A204.1 (cell line): ENCODE results near the gene UNC45B.
"Not testable (repeated sequence)": the region's sequence is repeated elsewhere in the genome, so short reads cannot be mapped to it uniquely, and the experiment has no call there.

Experiments used
- FAIRE-seq: peaks from 2 replicates; lab custom pipeline; 2012; peaks lifted over from hg19 to GRCh38; lab: Jason Lieb, UNC

The UNC45B gene

DNA sequence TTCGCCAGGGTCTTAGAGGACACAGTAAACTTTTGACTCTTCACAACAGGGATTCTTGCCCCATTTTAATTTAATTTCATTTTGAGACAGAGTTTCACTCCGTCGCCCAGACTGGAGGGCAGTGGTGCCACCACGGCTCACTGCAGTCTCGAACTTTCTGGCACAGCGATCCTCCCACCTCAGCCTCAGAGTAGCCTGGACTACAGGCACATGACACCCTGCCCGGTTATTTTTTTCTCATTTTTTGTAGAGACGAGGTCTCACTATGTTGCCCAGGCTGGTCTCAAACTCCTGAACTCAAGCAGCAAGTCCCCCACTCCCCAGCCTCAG lies 5.2 kb upstream of the UNC45B start:
- FAIRE-seq: no peak

DNA sequence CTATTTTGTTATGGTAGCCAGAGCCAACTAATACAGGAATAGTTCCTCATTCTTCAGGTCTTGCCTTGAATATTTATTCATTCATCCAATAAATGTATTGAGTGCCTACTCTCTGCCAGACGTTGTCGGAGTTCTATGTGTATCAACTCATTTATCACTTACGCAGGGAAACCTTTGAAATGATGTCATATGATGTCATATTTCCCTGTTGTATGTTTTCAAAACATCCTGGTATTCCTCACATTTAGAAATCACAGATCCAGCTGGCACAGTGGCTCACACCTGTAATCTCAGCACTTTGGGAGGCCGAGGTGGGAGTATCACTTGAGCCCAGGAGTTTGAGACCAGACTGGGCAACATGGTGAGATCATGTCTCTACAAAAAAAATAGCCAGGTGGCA lies 2.8 kb upstream of the UNC45B start:
- FAIRE-seq: no peak

DNA sequence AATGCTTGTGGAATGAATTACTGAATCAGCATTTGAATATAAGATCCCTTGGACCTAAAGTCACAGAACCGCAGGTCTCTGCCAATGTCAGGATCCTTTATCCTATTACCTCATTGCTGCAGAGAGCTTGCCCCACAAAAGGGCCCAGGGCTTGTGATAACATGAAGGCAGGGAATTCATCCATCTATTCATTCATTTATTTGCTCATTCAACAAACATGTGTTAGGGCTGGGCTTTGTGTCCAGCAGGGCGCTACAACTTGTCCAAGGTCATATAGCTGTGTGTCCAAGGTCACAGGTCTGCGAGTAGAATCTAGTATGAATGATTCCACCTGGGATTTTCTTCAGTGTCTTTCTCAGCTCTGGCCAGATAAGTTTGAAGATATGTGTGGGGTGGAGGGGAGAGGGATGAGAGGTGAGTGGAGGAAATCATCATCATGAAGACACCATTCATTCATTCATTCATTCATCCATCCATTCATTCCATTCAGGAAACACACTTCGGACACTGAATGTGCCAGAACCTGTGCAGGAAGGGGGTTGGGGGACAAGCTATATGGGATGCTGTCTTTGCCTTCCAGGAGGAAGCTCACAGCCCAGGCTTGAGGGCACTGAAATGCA lies 1.3 kb upstream of the UNC45B start:
- no peak for FAIRE-seq

DNA sequence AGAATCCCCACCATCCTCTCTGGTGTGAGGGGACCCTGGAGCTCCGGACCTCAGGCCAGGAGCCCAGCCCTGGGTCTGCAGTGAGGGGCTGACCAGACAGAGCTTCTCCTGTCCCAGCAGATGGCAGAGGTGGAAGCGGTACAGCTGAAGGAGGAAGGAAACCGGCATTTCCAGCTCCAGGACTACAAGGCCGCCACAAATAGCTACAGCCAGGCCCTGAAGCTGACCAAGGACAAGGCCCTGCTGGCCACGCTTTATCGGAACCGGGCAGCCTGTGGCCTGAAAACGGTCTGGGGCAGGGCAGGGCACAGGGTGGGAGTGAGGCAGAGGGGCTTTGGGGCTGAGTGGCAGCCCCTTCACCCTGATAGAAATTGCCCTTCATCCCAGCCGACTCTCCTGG lies 527 bp downstream of the UNC45B start:
- FAIRE-seq: no peak

DNA sequence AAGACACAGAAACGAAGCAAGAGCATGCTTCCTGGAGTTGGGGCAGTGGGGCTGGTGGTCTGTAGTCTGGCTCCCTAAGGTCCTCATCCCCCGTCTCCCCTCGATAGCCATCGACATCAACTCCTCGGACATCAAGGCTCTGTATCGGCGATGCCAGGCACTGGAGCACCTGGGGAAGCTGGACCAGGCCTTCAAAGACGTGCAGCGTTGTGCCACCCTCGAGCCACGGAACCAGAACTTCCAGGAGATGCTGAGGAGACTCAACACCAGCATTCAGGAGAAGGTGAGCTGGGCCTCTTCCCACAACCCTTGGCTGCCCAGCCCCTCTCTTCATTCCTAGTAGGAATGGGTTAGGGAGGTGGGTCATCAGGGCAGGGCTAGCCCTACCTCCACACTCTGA lies 2.3 kb downstream of the UNC45B start:
- no peak for FAIRE-seq

DNA sequence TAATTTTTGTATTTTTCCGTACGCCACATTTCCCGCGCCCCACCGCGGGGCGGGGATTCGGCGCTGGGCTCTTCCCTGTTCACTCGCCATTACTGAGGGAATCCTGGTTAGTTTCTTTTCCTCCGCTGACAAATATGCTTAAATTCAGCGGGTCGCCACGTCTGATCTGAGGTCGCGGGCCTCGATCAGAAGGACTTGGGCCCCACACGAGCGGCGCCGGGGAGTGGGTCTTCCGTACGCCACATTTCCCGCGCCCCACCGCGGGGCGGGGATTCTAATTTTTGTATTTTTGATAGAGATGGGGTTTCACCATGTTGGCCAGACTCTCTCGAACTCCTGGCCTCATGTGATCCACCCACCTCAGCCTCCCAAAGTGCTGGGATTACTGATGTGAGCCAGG lies 3.5 kb downstream of the UNC45B start:
- not testable (repeated sequence) for FAIRE-seq

DNA sequence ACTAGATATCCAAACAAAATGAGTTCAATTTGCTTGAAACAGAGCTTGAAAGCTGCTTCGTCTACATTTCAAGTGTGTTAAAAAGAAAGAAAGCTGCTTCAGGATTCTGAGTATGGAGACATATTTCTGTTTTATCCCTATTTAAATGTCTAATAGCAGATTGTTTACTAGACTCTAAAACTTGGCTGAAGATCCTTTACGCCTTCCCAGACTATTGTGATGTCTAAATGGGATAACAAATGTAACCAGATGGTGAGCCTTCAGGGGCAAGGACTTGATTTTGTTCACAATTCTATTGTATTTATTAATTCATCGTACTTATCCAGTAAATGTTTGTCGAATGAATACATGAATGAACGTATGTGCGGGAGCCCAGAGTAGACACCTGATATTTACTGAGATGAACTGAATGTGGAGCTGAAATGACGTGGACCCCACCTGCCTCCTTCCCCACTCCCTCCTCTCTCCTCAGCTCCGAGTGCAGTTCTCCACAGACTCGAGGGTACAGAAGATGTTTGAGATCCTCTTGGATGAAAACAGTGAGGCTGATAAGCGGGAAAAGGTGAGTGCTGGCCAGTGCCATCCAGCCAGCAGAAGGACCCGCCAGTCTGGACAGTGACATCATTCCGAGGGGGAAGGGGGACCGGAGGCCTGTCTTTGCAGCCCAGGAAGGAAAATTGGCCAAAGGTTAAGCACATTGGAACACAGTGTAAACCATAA lies 5.0 kb downstream of the UNC45B start:
- no peak for FAIRE-seq

DNA sequence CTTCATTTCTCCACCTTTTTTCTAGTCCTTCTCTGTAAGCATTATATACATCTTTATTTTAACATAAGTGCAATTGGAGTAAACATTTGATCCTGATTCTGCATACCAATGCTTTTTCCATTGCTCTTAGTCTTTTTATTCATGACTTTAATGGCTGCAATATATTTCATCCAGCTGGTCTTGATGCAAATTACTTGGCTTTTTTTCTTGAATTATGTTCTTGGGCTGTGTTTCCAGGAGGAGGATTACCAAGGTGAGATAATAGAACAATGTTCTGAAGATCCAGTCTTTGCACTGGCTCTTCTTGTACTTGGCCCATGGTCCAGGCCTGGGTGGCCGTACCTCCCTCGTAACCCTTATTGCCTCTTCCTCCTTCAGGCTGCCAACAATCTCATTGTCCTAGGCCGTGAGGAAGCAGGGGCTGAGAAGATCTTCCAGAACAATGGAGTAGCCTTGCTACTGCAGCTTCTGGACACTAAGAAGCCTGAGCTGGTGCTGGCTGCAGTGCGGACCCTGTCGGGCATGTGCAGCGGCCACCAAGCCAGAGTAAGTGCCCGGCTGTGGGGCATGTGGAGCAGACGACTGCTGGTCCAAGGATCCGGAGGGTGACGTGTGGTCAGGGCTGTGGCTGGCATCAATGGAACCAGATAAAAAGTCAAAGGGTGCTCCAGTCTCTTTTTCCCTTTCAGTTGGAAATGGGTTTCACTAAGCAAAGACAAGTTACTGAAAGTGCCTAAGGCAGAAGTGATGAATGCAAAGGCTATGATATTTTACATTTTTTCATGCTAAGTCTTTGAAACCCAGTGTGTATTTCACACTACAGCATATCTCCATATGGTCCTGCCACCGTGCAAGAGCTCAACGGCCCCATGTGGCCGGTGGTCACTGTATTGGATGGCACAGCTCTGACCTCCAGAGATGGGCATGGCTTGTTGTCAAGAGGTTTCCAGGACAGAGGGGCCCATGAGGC lies 6.9 kb downstream of the UNC45B start:
- no peak for FAIRE-seq

DNA sequence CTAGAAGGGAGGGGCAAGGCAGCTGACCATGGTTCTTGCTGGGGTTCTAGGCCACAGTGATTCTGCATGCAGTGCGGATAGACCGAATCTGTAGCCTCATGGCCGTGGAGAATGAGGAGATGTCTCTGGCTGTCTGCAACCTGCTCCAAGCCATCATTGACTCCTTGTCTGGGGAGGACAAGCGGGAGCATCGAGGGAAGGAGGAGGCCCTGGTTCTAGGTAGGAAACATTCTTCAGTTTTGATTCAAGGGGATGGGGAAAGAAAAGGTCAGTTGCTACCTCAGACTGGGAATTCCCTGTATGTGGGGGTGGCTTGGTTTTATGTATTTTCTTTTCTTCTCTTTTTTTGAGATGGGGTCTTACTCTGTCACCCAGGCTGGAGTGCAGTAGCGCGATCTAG lies 7.6 kb downstream of the UNC45B start:
- no peak for FAIRE-seq

DNA sequence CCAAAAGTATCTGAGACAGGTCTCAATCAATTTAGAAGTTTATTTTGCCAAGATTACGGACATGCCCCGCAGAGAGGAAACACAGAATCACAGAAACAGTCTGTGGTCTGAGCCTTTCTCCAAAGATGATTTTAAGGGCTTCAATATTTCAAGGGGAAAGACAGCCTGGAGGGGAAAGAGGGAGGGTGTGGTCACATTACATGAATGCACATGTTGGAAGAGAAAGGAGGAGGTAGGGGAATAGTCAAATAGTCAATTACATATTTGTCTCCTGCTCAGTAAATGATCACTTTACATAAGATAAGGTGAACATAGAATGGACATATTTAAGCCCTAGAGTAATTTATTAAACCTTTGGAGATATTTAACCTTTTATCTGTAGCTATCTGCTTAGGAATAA lies 12.3 kb downstream of the UNC45B start:
- no peak for FAIRE-seq

DNA sequence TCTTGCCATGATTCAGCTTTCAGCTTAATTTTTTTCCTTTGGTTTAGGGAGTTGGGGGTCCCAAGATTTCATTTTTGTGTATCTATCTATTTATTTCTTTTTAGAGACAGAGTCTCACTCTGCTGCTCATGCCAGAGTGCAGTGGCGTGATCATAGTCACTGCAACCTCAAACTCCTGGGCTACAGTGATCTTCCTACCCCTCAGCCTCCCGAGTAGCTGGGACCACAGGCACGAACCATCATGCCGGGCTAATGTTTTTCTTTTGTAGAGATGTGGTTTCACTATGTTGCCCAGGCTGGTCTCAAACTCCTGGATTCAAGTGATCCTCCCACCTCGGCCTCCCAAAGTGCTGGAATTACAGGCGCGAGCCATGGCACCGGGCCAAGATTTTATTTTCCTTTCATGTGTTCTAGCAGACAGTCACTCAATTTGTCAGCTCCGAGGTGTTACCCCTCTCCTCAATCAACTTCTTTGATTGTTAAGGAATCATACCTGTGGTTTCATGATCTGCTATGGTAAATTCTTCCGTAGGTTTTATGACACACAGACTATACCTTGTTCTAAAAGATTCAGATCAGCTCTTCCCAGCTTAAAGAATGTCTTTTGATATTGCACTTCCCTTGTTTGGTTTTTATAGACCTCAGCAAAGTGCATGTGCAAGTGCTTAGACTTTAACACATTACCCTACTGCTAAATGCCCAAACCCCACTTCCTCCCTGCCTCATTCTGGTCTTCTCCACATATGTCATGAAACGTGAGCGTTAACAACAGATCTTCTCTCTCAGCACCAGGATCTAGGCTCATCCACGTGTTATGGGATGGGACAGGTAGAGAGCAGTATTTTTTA lies 13.0 kb downstream of the UNC45B start:
- no peak for FAIRE-seq

DNA sequence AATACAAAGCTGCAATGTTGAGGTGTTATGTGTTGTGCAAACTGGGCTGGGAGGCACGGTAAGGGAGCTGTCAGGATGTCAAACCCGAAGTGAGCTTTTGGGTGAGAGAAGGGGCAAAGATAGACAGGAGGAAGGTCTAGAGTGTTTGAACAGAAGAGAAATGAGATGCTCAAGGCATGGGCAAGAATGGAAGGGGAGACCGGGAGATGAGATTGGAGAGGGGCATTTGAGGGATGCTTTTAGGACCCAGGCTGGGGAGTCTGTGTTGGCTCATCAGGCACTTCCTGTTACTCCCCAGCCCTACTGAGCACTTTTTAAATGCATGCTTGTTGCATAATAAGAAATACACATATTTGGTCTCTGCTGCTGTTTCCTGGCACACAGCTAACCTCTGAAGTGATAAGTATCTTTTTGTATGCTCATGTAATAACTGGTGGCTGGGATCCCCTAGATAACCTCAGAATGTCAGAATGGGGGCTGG lies 13.7 kb downstream of the UNC45B start:
- FAIRE-seq: no peak

DNA sequence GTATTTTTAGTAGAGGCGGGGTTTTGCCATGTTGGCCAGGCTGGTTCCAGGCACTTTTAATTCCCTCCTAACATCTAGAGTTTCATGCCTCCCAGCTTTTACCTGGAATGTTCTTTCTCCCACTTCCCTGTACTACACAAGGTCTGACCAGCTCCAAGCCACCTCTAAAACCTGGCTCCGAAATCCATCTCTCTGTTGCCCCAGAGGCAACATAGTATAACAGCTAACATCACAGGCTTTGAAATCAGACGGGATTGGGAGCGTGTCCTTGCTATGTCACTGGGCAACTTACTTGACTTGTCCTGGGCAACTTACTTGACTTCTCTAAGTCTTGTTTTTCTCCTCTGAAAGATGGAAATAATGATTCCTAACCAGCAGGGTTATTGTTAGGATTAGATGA lies 15.1 kb downstream of the UNC45B start:
- FAIRE-seq: no peak

DNA sequence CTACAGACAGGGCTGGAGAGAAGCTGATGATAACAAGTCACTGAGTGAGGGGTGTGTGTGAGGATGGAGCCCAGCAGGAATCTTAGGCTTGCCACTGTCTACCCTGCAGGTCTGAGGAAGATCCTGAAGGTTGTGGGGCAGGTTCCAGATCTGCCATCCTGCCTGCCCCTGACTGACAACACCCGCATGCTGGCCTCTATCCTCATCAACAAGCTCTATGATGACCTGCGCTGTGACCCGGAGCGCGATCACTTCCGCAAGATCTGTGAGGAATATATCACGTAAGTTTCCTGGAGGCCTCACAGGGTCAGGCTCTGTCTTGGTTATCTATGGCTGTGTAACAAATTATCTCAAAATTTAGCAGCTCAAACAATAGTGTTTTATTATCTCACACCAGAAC lies 16.3 kb downstream of the UNC45B start:
- FAIRE-seq: no peak

DNA sequence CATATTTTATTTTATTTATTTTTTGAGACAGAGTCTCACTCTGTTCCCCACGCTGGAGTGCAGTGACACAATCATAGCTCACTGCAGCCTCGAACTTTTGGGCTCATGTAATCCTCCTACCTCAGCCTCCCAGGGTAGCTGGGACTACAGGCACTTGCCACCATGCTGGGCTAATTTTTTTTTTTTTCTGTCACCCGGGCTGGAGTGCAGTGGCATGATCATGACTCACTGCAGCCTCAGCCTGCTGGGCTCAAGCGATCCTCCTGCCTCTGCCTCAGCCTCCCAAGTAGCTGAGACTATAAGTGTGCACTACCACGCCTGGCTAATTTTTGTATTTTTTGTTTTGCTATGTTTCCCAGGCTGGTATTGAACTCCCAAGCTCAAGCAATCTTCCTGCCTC lies 17.1 kb downstream of the UNC45B start:
- FAIRE-seq: no peak

DNA sequence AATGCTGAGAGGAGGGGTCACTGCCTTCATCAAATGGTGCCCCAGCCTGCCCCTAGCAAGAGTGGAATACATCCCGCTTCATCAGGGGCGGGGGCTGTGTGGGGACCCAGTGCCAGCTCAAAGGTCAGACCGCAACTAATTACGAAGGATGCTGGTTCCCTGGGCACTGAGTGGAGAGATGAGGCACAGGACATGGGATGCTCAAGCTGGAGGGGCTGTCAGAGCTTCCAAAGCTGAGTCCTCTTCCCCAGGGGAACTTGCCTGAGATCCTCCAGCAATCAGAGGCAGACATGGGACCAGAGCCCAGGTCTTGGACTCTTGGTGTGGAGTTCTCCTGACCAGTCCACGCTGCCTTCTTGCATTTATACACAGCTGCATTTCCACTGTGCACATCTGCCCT lies 18.9 kb downstream of the UNC45B start:
- FAIRE-seq: no peak

DNA sequence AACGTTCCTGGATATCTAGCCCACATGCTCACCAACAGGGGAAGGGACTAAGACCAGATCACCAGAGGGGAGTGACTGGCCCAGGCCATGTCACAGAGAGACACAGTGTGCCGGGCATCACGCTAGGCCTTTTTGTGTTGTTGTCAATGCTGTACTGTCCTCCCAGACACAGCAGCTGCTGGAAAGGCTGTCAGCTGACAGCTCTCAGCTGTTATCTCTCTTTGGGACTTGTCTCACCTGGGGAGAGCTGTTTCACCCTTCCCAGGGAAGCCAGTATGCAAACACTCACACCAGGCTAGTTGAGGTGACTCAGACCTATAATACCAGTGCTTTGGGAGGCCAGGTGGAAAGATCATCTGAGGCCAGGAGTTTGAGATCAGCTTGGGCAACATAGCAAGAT lies 19.4 kb downstream of the UNC45B start:
- no peak for FAIRE-seq

DNA sequence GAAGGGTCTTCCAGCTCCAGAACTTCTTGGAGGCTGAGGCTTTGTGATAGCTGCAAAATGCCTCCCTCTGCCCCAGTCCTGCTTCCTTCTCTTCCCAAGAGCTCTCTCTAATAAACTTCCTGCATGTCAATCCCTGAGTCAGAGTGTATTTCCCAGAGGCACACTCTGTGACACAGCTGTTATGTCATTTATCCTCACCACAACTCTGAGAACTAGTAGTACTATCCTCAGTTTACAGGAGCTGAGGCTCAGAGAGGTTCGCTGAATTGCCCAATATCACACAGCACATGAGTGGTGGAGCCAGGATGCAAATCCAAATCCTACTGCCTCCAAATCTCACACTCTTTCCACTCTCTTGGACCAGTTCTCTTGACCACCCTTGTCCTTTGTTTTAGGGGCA lies 20.0 kb downstream of the UNC45B start:
- FAIRE-seq: no peak

DNA sequence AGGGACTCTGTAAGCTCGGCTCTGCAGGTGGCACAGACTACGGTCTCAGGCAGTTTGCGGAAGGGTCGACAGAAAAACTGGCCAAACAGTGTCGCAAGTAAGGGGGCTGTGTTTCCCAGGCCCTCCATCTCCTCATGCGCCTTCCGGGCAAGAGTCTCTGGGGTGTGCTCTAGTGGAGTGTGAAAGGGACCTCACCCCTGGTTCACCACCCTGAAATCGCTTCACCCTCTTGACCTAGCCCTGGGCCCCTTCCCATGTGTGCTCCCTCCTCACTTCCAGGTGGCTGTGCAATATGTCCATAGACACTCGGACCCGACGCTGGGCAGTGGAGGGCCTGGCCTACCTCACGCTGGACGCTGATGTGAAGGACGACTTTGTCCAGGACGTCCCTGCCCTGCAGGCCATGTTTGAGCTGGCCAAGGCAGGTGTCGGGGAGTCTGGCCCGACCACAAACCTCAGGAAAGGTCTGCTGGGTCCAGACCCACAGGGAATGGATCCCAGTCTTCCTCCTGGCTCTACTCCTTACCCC lies 22.3 kb downstream of the UNC45B start:
- no peak for FAIRE-seq

DNA sequence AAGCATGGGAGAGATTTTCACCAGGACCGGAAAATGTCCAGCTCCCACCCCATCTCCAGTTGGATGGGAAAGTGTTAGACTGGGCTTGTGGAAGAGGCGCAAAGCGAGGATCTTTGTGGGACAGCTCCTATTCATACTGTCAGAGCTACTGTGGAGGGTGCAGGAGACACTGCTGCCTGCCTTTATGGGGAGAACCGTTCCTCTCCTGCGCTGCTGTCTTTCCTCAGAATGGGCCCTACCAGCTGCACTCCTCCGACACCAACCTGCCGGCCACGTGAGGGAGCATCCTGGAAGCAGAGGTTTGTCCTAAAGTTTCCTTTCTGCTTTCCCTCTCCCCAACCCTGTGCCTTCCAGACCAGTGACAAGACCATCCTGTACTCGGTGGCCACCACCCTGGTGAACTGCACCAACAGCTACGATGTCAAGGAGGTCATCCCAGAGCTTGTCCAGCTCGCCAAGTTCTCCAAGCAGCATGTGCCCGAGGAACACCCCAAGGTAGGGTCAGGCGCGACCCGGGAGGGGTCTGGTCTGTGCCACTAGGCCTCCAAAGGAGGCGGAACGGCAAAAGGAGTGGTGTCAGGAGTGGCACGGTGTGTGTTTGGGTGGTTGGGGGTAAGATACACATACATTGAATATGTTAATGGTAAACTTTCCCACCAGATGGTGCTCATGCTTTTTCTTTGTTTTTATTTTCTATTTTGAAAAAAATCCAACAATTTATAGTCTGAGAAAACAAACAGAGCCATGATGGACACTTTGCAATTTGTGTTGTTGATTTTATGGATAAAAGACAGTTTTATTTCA lies 23.6 kb downstream of the UNC45B start:
- FAIRE-seq: peak; percentile 27

DNA sequence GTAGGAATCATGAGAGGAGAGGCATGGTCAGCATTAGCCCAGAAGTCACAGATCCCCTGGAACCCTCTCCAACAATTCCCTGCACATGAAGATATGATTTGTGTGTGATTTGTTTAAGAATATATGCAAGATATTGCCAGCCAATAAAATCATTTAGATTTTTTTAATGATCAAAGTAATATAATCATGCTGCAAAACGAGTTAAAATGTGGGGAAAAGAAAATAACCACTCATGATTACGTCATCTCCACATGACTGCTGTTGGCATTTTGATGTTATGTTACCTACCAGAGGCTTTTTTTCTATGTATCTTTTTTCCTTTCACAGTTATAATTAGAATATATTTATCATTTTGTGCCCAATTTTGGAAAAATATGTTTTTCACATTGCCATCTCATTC lies 24.2 kb downstream of the UNC45B start:
- no peak for FAIRE-seq
